GM19468 (cell line): Measurements from ENCODE around the gene DHX35.

ENCODE experiments used
- ATAC-seq: cut with Tn5 transposase; IDR thresholded peaks from one replicate; pipeline ENCODE4 v1.9.1; 2021; ENCODE audit warnings: mild to moderate bottlenecking, moderate library complexity, moderate number of reproducible peaks; ENCODE audit not compliant: unreplicated experiment; ENCODE audit errors: extremely low read depth

Gene DHX35

DNA sequence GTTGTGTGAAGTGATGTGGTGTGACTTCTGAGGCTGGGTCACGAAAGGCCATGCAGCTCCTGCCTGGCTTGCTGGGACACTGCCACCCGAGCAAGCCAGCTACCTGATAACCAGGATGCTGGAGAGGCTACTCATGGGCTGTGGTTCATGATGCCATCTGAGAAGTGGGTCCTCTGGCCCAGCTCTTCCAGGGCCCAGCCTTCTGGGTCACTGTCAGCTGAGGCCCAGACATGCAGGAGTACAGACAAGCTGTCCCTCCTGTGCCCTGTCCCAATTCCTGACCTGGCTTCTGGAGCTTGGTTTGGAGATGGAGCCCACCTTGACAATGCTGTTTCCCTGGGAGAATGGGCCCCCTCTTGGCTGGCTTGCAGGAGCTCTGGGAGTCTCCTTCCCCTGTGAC, 87.0 kb downstream of the DHX35 start:
- no peak for ATAC-seq

DNA sequence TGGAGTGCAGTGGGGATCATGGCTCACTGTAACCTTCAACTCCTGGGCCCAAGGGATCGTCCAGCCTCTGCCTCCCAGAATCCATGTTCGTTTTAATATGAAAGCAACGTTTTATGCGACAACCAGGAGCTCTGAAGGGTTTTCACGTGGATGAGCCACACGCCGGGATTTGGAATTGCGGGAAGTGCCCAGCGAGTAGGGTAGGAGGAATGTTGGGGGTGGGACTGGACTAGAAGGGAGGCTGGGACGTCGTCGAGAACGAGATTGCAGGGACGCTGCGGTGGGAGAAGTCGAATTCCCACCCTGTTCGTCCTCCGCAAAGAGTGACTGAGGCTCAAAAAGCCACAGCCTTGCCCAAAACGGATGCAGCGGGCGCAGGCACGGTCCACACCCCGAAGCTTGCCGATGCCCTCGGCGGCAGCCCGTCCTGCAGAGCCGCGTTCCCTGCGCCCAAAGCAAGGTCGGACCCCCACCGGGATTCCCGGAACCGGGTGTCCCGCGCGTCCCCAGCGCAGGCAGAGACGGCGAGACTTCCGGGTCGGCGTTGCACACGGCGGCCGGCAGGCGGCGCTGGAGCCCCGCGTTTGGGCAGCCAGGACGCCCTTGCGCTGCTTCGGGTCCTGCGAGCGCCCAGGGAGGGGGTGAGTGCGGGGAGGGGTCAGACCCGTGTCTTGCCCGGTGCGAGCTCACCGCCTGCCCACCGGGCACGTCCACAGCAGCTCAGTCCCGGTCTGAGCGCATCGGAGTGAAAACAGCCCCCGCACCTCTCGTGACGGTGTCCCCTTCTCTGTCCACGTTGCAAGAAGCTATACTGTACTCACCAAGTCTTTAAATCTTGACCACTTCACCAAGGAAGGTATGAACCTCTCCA, 87.8 kb downstream of the DHX35 start:
- peak; percentile 56 for ATAC-seq

DNA sequence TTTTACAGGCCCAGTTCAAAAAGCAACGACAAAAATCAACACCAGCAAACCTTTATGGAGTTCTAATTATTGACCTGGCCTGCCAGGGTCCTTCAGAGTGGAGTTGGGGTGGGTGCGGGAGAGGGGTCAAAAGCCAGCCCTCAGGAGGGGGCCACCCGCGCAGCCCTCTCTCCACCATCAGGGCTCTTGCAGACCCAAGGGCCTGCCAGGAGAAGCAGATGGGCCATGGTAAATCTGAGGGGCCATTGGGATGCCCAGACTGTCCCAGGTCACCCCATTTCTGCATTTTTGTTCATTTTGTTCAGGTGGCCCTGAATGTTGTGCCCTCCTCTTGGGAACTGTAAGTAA, 88.4 kb downstream of the DHX35 start:
- ATAC-seq: no peak

DNA sequence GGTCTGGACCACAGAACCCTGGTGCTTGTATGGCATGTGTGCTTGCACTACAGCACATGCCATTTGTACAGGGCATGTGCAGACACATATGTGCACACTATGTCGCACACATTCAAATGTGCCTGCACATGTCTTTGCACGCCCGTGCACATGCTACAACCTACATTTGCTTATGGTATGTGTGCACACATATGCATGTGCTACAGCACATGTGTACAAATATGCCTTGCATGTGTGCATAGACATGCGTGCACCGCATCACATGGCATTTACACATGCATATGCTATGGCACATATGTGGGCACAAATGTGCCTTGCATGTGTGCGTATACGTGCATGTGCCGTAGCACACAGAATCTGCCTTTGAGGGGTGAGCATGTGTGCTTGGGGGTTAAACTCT, 90.5 kb downstream of the DHX35 start:
- no peak for ATAC-seq

DNA sequence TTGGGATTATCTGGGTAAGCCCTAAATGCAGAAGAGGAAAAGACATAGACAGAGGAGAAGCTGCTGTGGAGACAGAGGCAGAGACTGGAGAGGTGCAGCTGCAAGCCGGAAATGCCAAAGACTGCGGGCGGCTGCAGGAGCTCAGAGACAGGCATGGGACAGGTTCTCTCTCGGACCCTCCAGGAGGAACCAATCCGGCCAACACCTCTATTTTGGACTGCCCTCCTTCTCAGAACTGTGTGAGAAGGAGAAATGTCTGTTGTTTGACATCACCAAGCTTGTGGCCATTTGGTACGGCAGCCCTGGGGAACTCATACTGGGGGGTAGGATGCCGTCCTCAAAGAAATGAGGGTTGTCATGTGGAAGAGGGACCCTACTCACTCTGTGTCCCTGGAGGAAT, 95.0 kb downstream of the DHX35 start:
- ATAC-seq: no peak

DNA sequence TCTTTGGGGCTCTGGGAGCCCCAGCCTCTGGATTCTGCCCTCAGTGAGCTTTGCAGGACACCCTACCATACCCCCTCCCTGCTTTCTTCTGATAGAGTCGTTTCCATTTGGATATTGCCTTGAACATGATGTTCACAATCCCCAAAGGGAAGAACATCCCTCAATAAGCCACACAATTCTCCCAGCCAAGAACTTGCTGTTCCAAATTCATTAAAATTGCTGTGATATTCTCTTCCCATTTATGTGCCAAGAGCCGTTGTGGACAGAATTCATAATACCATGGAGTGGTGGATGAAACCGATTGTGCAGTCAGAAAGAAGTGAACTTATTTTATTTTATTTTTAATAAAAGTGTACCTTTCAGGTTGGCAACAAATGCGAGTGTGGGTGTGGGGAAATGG, 95.8 kb downstream of the DHX35 start:
- no peak for ATAC-seq

DNA sequence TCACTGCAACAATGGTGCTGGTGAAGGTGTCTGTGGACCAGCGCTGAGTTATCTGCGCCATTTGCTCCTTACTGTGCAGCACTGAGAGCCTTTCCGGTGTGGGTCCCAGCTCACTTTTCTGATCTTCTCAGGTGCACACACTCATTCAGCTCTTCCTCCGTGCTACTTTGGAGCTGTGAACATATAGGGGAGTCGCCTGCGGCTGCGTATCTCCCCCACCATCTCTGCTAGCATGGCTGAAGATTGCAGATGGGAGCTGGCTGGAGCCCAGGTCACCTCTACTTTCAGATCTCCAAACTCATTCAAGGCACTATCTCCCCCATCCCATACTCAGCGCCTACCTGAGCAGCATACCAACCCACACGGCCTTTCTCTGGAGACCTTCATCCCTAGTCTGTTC, 96.9 kb downstream of the DHX35 start:
- ATAC-seq: no peak

DNA sequence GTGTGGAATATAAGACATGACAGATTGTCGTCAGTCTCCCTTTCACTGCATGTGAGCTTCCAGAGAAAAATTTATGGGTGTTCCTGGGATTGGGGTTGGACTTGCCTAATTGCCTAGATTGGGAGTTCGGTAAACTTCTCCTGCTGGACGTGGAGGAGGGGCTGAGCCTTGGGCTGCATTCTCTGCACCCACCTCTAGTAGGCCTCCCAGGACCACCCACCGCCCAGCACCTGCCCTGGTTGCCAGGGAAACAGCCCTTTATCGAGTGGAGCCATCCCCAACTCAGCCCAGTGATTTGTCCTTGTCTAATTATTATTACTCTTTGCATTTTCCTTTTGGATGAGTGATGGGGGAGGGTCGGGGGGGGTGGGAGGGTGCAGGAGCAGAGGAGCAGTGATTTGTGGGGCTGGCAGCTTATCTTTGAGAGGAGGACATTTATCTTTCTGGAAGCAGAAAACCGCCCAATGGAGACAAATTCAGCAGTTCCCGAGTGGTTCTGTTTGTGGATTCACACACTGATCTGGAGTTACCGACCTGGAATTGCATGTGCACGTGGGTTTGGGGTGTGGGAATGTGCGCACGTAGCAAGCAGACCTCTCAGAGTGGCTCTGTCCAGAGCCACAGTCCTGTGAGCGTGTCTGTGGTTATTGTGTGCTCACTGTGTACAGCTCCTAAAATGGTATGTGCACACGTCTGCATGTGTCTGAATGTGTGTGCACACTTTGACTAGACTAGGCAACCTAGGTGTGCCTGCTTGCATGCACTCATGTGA, 104.5 kb downstream of the DHX35 start:
- ATAC-seq: no peak

DNA sequence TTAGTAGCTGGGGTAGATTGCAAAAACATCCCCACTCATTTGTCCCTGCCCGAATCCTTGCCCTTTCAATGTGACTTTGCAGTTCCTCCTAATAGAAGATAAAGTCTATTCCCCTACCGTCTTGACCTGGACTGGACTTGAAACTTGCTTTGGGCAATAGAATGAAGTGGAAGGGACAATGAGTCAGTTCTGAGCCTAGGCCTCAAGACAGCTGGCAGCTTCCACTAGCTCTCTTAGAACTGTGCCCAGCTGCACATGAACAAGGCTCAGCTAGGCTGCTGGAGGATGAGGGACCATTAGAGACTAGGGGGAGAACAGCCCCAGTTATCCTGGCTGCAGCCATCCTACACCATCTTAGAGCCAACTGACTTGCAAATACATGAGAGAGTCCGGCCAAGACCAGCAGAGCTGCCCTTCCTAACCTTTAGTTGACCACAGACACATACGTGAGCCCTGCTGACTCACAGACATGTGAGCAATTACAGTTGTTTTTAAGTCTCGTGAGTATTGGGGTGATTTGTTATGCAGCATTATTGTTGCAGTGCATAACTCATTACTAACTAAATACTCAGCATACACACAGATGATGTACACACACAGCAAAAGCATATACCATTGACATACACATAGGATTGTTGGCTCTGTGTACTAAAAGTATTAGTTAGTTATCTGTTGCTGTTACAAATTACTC, 105.5 kb downstream of the DHX35 start:
- ATAC-seq: no peak

DNA sequence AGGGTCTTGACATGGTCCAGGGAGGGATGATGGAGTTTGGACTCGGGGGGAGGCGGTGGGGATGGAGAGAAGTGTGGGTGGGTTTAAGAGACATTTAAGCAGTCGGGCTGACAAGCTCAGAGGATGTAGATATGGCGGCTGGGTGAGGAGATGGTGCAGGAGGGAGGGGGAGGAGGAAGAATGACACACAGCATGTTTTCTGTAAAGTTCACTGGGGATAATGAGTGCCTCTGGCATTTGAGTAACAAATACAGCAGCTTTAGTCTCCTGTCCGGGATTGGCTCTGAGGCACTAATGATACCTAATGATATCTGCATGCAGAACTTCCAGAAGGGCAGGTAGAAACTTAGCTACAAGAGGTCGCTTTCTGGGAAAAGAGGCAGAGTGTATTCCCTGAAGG, 107.8 kb downstream of the DHX35 start:
- ATAC-seq: no peak

DNA sequence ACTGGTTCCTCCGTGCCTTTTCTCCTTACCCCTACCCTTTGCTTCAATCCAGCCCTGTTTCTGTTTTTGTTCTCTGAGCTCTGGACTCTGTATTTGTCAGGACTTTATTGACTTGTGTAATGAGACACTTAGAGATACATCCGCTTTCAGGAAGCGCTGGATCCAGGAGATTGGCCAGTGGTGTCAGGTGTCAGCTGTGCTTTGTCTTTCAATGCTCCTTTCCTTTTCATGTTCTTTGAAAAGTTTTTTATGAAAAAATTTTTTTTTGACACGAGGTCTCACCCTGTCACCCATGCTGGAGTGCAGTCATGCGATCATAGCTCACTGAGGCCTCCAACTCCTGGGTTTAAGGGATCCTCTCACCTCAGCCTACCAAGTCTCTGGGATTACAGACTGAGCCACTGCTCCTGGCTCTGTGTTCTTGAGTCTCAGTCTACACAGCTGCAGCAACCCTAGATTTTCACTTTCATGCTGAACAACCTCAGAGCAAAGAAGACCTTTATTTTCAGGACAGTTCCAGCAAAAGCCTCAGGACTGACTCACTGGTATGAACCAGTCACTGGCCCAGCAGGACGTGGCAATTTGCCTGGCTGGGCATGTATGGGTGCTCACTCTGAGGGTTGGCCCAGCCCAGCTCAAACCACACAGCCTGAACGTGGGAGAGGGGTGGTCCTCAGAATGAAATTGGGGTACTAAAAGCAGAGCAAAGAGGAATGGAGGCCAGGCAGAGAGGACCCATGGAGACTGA, 108.5 kb downstream of the DHX35 start:
- ATAC-seq: no peak

DNA sequence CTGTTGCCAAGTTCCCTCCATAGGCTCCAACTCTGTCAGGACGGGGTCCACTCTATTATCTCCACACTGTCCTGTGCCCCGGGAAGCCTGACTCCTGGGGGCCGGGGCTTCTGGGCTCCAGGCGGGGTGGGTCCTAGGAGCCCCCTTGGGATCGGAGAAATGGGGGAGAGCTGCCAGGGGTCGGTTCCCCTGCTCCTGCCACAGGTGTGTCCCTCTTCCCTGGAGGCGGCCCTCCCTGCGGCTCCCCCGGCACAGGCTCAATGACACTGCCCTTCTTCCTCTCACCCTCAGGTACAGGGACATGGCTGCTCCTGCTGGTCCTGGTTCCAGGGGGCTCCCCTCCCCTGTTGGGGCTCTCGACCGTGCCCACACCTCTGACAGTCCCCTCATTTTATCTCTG, 110.0 kb downstream of the DHX35 start:
- ATAC-seq: no peak

DNA sequence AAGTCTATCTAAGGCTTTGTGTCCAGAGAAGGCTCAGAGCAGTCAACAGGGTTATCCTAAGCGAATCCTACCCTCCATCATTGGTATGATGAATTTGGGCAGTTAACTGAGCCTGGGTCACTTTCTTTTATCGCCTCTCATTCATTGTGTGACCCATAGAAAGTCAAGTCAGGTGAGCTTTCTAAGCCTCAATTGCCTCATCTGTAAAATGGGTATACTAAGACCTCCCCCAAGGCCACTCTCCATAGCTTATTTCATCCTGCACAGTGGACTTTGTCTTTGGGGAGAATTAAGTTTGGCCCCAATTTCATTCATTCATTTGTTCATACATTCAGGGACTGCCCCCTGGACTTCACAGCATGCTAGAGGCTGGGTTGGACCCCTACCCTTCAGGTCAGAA, 110.5 kb downstream of the DHX35 start:
- ATAC-seq: no peak

DNA sequence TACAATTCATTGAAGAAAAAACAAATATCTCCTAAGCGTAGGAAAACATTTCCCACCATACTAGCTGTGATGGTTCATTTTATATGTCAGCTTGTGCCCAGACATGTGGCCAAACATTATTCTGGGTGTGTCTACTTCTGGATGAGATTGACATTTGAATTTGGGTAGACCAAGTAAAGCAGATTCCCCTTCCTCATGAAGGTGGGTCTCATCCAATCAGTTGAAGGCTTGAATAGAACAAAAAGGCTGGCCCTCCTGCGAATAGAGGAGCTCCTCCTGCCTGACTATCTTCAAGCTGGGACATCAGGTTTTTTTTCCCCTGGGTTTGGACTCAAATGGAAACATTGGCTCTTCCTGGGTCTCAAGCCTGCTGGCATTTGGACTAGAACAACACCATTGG, 113.6 kb downstream of the DHX35 start:
- no peak for ATAC-seq

DNA sequence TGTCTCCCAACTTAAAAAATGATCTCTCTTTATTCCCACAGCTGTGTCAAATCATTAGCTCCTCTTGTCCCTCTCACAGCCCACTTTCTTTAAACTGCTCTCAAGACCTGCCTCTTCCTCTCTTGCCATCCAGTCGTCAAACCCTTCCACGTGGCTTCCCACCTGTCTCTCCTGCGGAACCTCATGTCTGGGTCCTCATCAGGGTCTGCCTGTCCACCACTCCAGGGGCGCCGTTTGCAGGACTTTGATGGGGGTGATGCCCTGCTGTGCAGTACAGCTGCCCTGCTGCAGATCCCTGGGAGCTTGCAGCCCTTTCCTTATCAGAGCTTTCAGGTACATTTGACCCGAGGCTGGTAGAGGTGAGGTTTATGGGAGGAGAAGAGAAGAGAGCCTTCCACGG, 114.8 kb downstream of the DHX35 start:
- ATAC-seq: no peak

DNA sequence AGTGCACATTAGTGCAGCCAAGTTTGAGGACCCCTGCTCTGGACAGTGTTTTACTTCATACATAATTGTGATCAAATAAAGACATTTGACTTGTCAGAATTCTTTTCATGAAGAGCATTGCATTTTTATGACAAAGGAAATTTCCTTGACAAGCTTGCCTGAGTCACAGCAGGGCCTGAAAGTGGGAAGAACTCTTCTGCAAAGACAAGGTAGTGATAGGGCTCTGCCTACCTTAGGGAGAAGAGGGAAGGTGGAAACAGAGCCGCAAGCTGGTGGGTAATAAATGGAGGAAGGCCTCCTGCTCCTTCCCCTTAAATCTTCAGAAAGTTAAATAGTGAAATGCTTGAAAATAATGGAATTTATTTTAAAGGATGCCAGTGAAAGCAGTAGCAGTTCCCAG, 118.2 kb downstream of the DHX35 start:
- ATAC-seq: no peak

DNA sequence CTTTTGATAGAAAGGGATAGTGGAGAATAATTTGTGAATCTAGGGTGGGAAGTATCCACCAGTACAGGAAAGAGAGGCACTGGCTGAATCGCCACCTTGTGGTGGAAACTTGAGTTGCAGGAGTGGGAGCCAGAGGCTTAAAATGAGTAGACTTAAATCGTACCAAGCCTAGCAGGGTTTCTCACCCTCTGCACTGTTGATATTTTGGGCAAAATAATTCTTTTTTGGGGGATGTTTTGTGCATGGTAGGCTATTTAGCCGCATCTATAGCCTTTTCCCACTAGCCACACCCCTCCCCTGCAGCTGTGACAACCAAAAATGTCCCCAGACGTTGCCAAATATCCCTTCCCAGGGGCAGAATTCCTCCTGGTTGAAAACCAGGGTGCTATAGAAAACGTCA, 119.1 kb downstream of the DHX35 start:
- no peak for ATAC-seq

DNA sequence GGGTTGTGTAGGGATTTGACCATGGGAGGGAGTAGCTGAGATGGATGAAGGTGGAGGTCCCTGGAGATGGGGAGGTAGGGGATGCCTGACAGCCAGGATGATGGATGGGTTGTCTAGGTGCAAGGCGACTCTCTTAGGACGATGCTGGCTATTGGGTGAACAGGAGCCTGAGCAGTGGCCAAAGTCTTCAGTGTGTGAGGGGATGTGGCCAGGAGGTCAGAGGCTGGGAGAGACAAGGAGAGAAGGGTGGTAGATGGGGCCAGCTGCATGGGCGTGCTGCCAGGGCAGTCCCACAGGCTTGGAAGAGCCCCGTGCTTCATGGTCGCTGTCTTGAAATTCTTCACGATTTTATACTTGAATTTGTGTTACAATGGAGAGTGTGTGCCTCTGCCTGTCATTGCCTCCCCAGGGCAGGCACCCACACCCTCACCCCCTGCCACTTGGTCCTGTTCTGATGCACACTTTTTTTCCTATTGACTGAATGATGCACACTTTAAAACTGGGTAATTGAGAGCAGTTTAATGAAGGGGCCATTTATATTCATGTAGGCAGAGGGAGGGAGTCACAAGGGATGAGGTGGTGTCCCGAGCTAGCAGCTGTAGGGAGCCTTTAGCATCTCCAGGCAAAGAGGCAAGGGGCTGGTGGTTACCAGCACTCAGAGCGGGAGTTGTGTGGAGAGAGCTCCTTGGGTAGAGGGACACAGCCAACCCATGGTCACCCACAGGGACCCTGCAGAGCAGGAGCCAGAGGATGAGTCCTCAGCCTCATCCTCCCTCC, 120.7 kb downstream of the DHX35 start:
- ATAC-seq: no peak

DNA sequence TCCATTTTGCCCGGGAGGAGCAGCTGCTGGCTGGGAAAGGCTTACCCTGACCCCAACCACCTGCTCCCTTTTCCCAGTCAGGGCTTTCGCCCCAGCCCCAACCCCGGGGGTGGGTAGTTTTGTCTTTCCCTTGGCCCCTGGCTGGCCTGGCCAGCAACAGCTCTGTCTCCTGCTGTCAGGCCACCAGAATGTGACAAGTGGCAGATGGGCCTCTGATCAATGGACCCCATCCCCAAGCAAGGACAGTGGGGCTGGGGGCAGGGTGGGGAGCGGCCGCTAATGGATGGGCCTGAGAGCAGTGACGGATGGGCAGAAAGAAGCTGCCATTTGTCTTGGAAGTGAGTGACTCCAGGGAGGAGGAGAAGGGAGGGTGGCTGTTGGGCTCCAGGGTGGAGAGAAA, 121.6 kb downstream of the DHX35 start:
- no peak for ATAC-seq

DNA sequence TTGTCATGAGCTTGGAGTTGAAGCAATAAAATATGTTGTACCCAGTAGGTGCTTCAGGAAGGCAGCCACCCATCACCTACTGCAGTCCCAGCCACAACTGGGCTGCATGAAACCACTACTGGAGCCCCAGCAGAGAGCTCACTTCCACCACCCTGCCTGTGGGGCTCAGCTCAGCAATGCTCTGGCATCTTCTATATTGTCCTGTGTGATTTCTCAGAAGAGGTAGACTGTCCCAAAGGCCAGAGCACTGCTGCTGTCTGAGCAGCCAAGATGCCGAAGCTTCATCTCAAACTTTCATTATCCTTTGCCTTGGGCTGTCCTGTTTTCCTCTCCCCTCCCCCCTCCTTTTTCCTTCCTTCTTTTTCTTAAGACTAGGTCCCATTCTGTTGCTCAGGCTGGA, 126.9 kb downstream of the DHX35 start:
- no peak for ATAC-seq
